Lower leg skin (tissue), 3 donors: Measurements from ENCODE around the gene DGKH.

Experiments
- CTCF ChIP-seq, 3 donors: fragments of 450-650 bp; IDR thresholded peaks; one replicate each; pipeline ENCODE4 v1.5.1; 2016; ENCODE audit warnings: antibody characterized with exemption in 3 of 3, mild to moderate bottlenecking in 3 of 3, moderate library complexity in 2 of 3
- POLR2A ChIP-seq, 2 donors: fragments of 450-650 bp; IDR thresholded peaks; one replicate each; pipeline ENCODE4 v1.6.1; 2016 to 2017; ENCODE audit warnings: antibody characterized with exemption in 2 of 2, mild to moderate bottlenecking in 1 of 2, moderate library complexity in 1 of 2

GRCh38 chr13:42041011-42041683, 7.3 kb upstream of the DGKH start:
- TF ChIP-seq CTCF (IDR thresholded peaks at IDR 0.05) (no peak), POLR2A (IDR thresholded peaks at IDR 0.05) (no peak)
